Vagina (tissue), 2 donors: ENCODE measurements around the gene HLA-DQA2. TPM values are rescaled to one million over a fixed set of nuclear protein-coding genes. Genes with fewer than 3 reads are reported as not detected.
"Not testable (repeated sequence)": the region's sequence is repeated elsewhere in the genome, so short reads cannot be mapped to it uniquely, and the experiment has no call there.

Experiments
- DNase-seq, 2 donors: peaks; one replicate each; pipeline ENCODE4 v3.0.0-alpha.2; 2017; ENCODE audit errors: extremely low spot score in 2 of 2
- H3K27ac ChIP-seq: fragments of 200-600 bp; sonication (generic); one replicate; pipeline ENCODE4 v1.5.1; 2019
- H3K27me3 ChIP-seq: fragments of 200-600 bp; sonication (generic); one replicate; pipeline ENCODE4 v1.5.1; 2019
- H3K36me3 ChIP-seq, 2 donors: fragments of 200-600 bp; sonication (generic); one replicate each; pipeline ENCODE4 v1.5.1; 2017 to 2019
- H3K4me1 ChIP-seq: fragments of 200-600 bp; sonication (generic); one replicate; pipeline ENCODE4 v1.5.1; 2019
- H3K4me3 ChIP-seq, 2 donors: fragments of 200-600 bp; sonication (generic); 1 replicate in 1 of 2; 2 replicates in 1 of 2; pipeline ENCODE4 v1.5.1; 2016 to 2019
- H3K9me3 ChIP-seq: fragments of 200-600 bp; sonication (generic); one replicate; pipeline ENCODE4 v1.5.1; 2019
- CTCF ChIP-seq, 3 experiments: fragments of 450-650 bp in 2 of 3; fragments of 200-600 bp in 1 of 3; sonication (generic) in 1 of 3; IDR thresholded peaks; one replicate each; pipeline ENCODE4 v1.5.1; 2017 to 2019; ENCODE audit warnings: antibody characterized with exemption in 3 of 3, mild to moderate bottlenecking in 2 of 3, moderate library complexity in 2 of 3
- POLR2A ChIP-seq, 2 donors: fragments of 450-650 bp; IDR thresholded peaks; one replicate each; pipeline ENCODE4 v1.6.1; 2017; ENCODE audit warnings: antibody characterized with exemption in 2 of 2, mild to moderate bottlenecking in 2 of 2, moderate library complexity in 2 of 2
- POLR2AphosphoS5 ChIP-seq, 2 donors: sonication (generic); formaldehyde crosslinking; IDR thresholded peaks; one replicate each; pipeline ENCODE4 v1.9.0; 2017; ENCODE audit warnings: antibody characterized with exemption in 2 of 2, mild to moderate bottlenecking in 2 of 2, low read depth in 1 of 2; ENCODE audit not compliant: insufficient read depth in 1 of 2
- intact Hi-C: fragments of 100-400 bp; cut with DNase I; formaldehyde crosslinking; loops from one replicate; pipeline ENCODE4 v1.15.1; 2023
- total RNA-seq: library from RNA; depleted of rRNA; stranded (reverse); fragments of >200 nt; gene quantifications from one replicate; pipeline ENCODE4 v1.2.3, GENCODE V29; 2016

Gene HLA-DQA2
- 2.2 TPM for total RNA-seq

GRCh38 chr6:32741031-32741960 is at the start of gene HLA-DQA2:
TSS of gene HLA-DQA2 (plus strand) at chr6:32741391. CDS start at chr6:32741444, 53 bp downstream.
- Histone ChIP-seq H3K27me3 (no peaks in the 10 kb centered on the region), H3K4me3 (no peak within 1 kb of the TSS), H3K36me3 (no peaks in the 10 kb centered on the region), H3K9me3 (no peaks in the 10 kb centered on the region), H3K4me1 (no peaks in the 10 kb centered on the region), H3K27ac (no peak within 1 kb of the TSS)
- DNase-seq, result no peak
- TF ChIP-seq CTCF (IDR thresholded peaks at IDR 0.05), result no peak
- TF ChIP-seq POLR2A (IDR thresholded peaks at IDR 0.05), result no peak
- no peak for TF ChIP-seq POLR2AphosphoS5 (IDR thresholded peaks at IDR 0.05; ENCODE audit: insufficient read depth in 1 of 2, low read depth in 1 of 2)
- intact Hi-C loops, result no loop called here

GRCh38 chr6:32692019-32692418 is 49.2 kb upstream of the HLA-DQA2 start:
- Histone ChIP-seq H3K27ac (no peak overlapping the region), H3K27me3 (no peaks in the 10 kb centered on the region), H3K4me3 (no peak overlapping the region), H3K36me3 (no peaks in the 10 kb centered on the region), H3K4me1 (no peaks in the 10 kb centered on the region), H3K9me3 (no peaks in the 10 kb centered on the region)
- TF ChIP-seq POLR2A (IDR thresholded peaks at IDR 0.05), result no peak
- peak in 1 of 3 experiments; percentile 20 for TF ChIP-seq CTCF (IDR thresholded peaks at IDR 0.05)
- intact Hi-C loops, result no loop called here
- no peak for DNase-seq

- H3K4me3 ChIP-seq, result no peak overlapping the region
- no peaks in the 10 kb centered on the region for H3K9me3 ChIP-seq
- H3K27ac ChIP-seq, result no peak overlapping the region
- H3K27me3 ChIP-seq, result no peaks in the 10 kb centered on the region
- no peaks in the 10 kb centered on the region for H3K36me3 ChIP-seq
- no peaks in the 10 kb centered on the region for H3K4me1 ChIP-seq
- no peak for DNase-seq
- intact Hi-C loops, result no loop called here
- no peak for TF ChIP-seq POLR2AphosphoS5 (IDR thresholded peaks at IDR 0.05; ENCODE audit: insufficient read depth in 1 of 2, low read depth in 1 of 2)
- no peak for TF ChIP-seq POLR2A (IDR thresholded peaks at IDR 0.05)
- TF ChIP-seq CTCF (IDR thresholded peaks at IDR 0.05), result no peak
These were observed 44.2 kb upstream of the HLA-DQA2 start for GRCh38 chr6:32697031-32697430.

- Histone ChIP-seq H3K27me3 (no peaks in the 10 kb centered on the region), H3K27ac (no peak overlapping the region), H3K36me3 (no peaks in the 10 kb centered on the region), H3K4me1 (no peaks in the 10 kb centered on the region), H3K9me3 (no peaks in the 10 kb centered on the region), H3K4me3 (no peak overlapping the region)
- intact Hi-C loops, result loop anchor here (5.0 to 10.0 kb wide), 2 partner anchors 94 to 273 kb away; no protein-coding TSS in a partner anchor
- no peak for DNase-seq
- TF ChIP-seq CTCF (IDR thresholded peaks at IDR 0.05), result peak in 2 of 3 experiments; percentile 45 to 59
- no peak for TF ChIP-seq POLR2A (IDR thresholded peaks at IDR 0.05)
These were observed 40.7 kb upstream of the HLA-DQA2 start for GRCh38 chr6:32700391-32701040.

- no peak for DNase-seq
- H3K9me3 ChIP-seq, result no peaks in the 10 kb centered on the region
- no peaks in the 10 kb centered on the region for H3K27me3 ChIP-seq
- TF ChIP-seq POLR2AphosphoS5 (IDR thresholded peaks at IDR 0.05; ENCODE audit: insufficient read depth in 1 of 2, low read depth in 1 of 2), result no peak
- TF ChIP-seq CTCF (IDR thresholded peaks at IDR 0.05), result no peak
- no peak for TF ChIP-seq POLR2A (IDR thresholded peaks at IDR 0.05)
- no peaks in the 10 kb centered on the region for H3K36me3 ChIP-seq
- H3K4me3 ChIP-seq, result no peak overlapping the region
- intact Hi-C loops, result loop anchor here (5.0 to 10.0 kb wide), 2 partner anchors 91 to 276 kb away; no protein-coding TSS in a partner anchor
- H3K4me1 ChIP-seq, result no peaks in the 10 kb centered on the region
- H3K27ac ChIP-seq, result no peak overlapping the region
These were observed 37.8 kb upstream of the HLA-DQA2 start for GRCh38 chr6:32703347-32703746.

GRCh38 chr6:32705164-32705563 is 36.0 kb upstream of the HLA-DQA2 start:
- not testable (repeated sequence) for H3K27me3 ChIP-seq, H3K27ac ChIP-seq, H3K36me3 ChIP-seq, H3K4me1 ChIP-seq, DNase-seq, H3K9me3 ChIP-seq, H3K4me3 ChIP-seq
- intact Hi-C loops, result loop anchor here (10.0 kb wide), 1 partner anchor 90 kb away; no protein-coding TSS in a partner anchor
